Ishikawa (cell line): Measurements from ENCODE around the gene CPA4.

Experiments used
- EGR1 ChIP-seq: IDR thresholded peaks from 2 replicates; pipeline ENCODE4 v1.6.1; 2012
- EP300 ChIP-seq: IDR thresholded peaks from 2 replicates; pipeline ENCODE4 v1.6.1; 2012; ENCODE audit warnings: borderline replicate concordance
- REST ChIP-seq: IDR thresholded peaks from 2 replicates; pipeline ENCODE4 v1.6.1; 2012; ENCODE audit warnings: low read depth, mild to moderate bottlenecking
- TCF12 ChIP-seq: IDR thresholded peaks from 2 replicates; pipeline ENCODE4 v1.6.1; 2012; ENCODE audit warnings: low read depth
- YY1 ChIP-seq: IDR thresholded peaks from 2 replicates; pipeline ENCODE4 v1.6.1; 2012; ENCODE audit warnings: low read depth

GRCh38 chr7:130342701-130343380, 49.9 kb downstream of the CPA4 start:
- TF ChIP-seq TCF12 (no peak), EGR1 (no peak), EP300 (no peak), YY1 (no peak), REST (no peak)
